HEK293 (cell line): ENCODE data around the gene CNP.

Source experiments
- IKZF3 ChIP-seq: fragments of 450-650 bp; IDR thresholded peaks from 2 replicates; pipeline ENCODE4 v1.5.0; 2018; ENCODE audit warnings: missing biosample characterization, mild to moderate bottlenecking, missing genetic modification characterization, moderate library complexity
- KLF9 ChIP-seq: fragments of 450-650 bp; formaldehyde crosslinking; IDR thresholded peaks from 2 replicates; pipeline ENCODE4 v1.5.1; 2016; ENCODE audit warnings: missing biosample characterization, missing genetic modification characterization, low read depth
- MYNN ChIP-seq: fragments of 450-650 bp; formaldehyde crosslinking; IDR thresholded peaks from 2 replicates; pipeline ENCODE4 v1.5.1; 2016; ENCODE audit warnings: missing biosample characterization, missing genetic modification characterization, borderline replicate concordance
- PATZ1 ChIP-seq: fragments of 450-650 bp; formaldehyde crosslinking; IDR thresholded peaks from 2 replicates; pipeline ENCODE4 v1.5.1; 2016; ENCODE audit warnings: missing biosample characterization, missing genetic modification characterization
- PRDM1 ChIP-seq: fragments of 450-650 bp; formaldehyde crosslinking; IDR thresholded peaks from 2 replicates; pipeline ENCODE4; 2016; ENCODE audit warnings: missing biosample characterization, missing genetic modification characterization
- SETDB1 ChIP-seq: IDR thresholded peaks from one replicate; pipeline ENCODE4 v1.6.1; 2017; ENCODE audit warnings: mild to moderate bottlenecking, low read length, moderate library complexity, mixed read lengths; ENCODE audit not compliant: insufficient read length
- SP2 ChIP-seq: fragments of 450-650 bp; formaldehyde crosslinking; IDR thresholded peaks from 2 replicates; pipeline ENCODE4 v1.5.1; 2016; ENCODE audit warnings: missing biosample characterization, missing genetic modification characterization
- TCF7L2 ChIP-seq: IDR thresholded peaks from 2 replicates; pipeline ENCODE4 v1.6.1; 2011; ENCODE audit warnings: low read depth, mild to moderate bottlenecking, inconsistent platforms, low read length, moderate library complexity, borderline replicate concordance
- ZBTB17 ChIP-seq: fragments of 450-650 bp; formaldehyde crosslinking; IDR thresholded peaks from 2 replicates; pipeline ENCODE4 v1.5.1; 2016; ENCODE audit warnings: missing biosample characterization, missing genetic modification characterization
- ZBTB6 ChIP-seq: fragments of 450-650 bp; formaldehyde crosslinking; IDR thresholded peaks from 2 replicates; pipeline ENCODE4 v1.5.1; 2017; ENCODE audit warnings: missing biosample characterization, missing genetic modification characterization
- ZNF138 ChIP-seq: fragments of 450-650 bp; formaldehyde crosslinking; IDR thresholded peaks from 2 replicates; pipeline ENCODE4 v1.5.1; 2016; ENCODE audit warnings: missing biosample characterization, missing genetic modification characterization, borderline replicate concordance
- ZNF155 ChIP-seq: fragments of 450-650 bp; formaldehyde crosslinking; IDR thresholded peaks from 2 replicates; pipeline ENCODE4 v1.5.1; 2016; ENCODE audit warnings: missing biosample characterization, missing genetic modification characterization
- ZNF24 ChIP-seq: fragments of 450-650 bp; formaldehyde crosslinking; IDR thresholded peaks from 2 replicates; pipeline ENCODE4 v1.5.1; 2016; ENCODE audit warnings: missing biosample characterization, missing genetic modification characterization
- ZNF335 ChIP-seq: fragments of 450-650 bp; formaldehyde crosslinking; conservative IDR thresholded peaks from 2 replicates; pipeline ENCODE4 v1.5.1; 2016; ENCODE audit warnings: missing biosample characterization, missing genetic modification characterization
- ZNF362 ChIP-seq: fragments of 450-650 bp; formaldehyde crosslinking; IDR thresholded peaks from 2 replicates; pipeline ENCODE4 v1.5.1; 2016; ENCODE audit warnings: missing biosample characterization, missing genetic modification characterization
- ZNF394 ChIP-seq: fragments of 450-650 bp; formaldehyde crosslinking; IDR thresholded peaks from 2 replicates; pipeline ENCODE4 v1.5.1; 2016; ENCODE audit warnings: missing biosample characterization, missing genetic modification characterization, mild to moderate bottlenecking, moderate library complexity, borderline replicate concordance
- ZNF501 ChIP-seq: fragments of 450-650 bp; formaldehyde crosslinking; IDR thresholded peaks from 2 replicates; pipeline ENCODE4 v1.5.1; 2016; ENCODE audit warnings: missing biosample characterization, missing genetic modification characterization
- ZNF571 ChIP-seq: fragments of 450-650 bp; formaldehyde crosslinking; IDR thresholded peaks from 2 replicates; pipeline ENCODE4 v1.5.0; 2017; ENCODE audit warnings: missing biosample characterization, missing genetic modification characterization
- ZNF660 ChIP-seq: fragments of 450-650 bp; IDR thresholded peaks from 2 replicates; pipeline ENCODE4 v1.5.1; 2018; ENCODE audit warnings: missing biosample characterization, mild to moderate bottlenecking, missing genetic modification characterization
- ZNF843 ChIP-seq: fragments of 450-650 bp; formaldehyde crosslinking; IDR thresholded peaks from 2 replicates; pipeline ENCODE4 v1.5.1; 2016; ENCODE audit warnings: missing biosample characterization, missing genetic modification characterization
- ZSCAN30 ChIP-seq: fragments of 450-650 bp; IDR thresholded peaks from 2 replicates; pipeline ENCODE4 v1.5.1; 2018; ENCODE audit warnings: missing biosample characterization, mild to moderate bottlenecking, missing genetic modification characterization, moderate library complexity
- TF ChIP-seq, protein P1 (sequence below): fragments of 450-650 bp; formaldehyde crosslinking; IDR thresholded peaks from 2 replicates; pipeline ENCODE4 v1.5.1; 2017; ENCODE audit warnings: missing biosample characterization, missing genetic modification characterization
- TF ChIP-seq, protein P2 (sequence below): fragments of 450-650 bp; formaldehyde crosslinking; conservative IDR thresholded peaks from 2 replicates; pipeline ENCODE4 v1.5.1; 2016; ENCODE audit warnings: low read depth, missing biosample characterization, missing genetic modification characterization
- TF ChIP-seq, protein P3 (sequence below): fragments of 450-650 bp; formaldehyde crosslinking; IDR thresholded peaks from 2 replicates; pipeline ENCODE4 v1.5.1; 2016; ENCODE audit warnings: missing biosample characterization, missing genetic modification characterization

CNP gene

DNA sequence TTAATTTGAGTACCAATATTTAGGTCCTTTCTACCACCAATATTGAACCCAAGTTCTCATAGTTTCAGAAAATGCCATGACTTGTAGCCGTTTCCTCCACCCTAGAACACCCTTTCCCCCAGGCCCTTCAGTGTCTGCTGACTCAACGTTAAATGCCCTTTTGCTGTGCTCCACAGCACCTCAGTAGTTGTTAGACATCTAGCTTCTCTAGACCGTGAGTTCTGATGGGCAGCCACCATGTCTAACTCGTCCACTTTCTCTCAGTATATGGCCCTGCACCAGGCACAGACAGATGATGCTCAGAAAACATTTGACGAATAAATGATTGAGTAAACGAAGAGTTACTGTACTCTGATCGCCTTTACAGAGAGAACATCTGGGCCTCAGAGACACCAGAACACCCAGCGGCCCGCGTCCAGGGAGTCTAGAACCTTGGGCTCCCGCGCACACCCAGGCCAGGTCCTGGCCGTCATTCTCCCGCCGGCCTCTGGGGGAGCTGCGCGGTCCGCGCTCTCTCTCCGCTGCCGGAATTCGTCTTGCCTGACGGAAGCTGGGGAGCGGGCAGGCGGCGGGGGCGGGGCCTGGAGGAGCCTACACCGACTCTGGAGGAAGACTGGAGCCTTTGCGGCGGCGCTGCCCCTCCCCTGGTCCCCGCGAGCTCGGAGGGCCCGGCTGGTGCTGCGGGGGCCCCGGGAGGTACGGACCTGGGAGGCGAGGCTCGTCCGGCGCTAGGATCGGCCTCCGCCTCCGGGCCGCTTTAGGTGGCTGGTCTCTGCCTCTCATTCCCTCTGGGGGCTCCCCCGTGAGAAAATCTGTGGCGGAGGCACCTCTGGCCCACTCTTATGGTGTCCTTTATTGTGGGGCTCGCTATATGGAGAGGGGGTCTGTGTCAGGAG, 53.2 kb downstream of the CNP start, which contains the start of gene NKIRAS2 (continued):
- TF ChIP-seq, protein P1, sequence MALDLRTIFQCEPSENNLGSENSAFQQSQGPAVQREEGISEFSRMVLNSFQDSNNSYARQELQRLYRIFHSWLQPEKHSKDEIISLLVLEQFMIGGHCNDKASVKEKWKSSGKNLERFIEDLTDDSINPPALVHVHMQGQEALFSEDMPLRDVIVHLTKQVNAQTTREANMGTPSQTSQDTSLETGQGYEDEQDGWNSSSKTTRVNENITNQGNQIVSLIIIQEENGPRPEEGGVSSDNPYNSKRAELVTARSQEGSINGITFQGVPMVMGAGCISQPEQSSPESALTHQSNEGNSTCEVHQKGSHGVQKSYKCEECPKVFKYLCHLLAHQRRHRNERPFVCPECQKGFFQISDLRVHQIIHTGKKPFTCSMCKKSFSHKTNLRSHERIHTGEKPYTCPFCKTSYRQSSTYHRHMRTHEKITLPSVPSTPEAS (tag by site-specific recombination), result no peak
- TF ChIP-seq ZNF571 (no peak), ZNF394 (tag by site-specific recombination) (peak; percentile 63), TCF7L2 (no peak), ZBTB6 (tag by site-specific recombination) (peak; percentile 79; the same call in 1 of the 2 replicates), MYNN (tag by site-specific recombination) (no peak), ZNF138 (tag by site-specific recombination) (no peak), ZNF843 (tag by site-specific recombination) (0 out of 2 replicates have a peak, but pooled peaks have one; percentile 42), ZNF501 (peak; percentile 71; the same call in 1 of the 2 replicates), ZNF660 (peak; percentile 95), SETDB1 (peak; percentile 16), ZSCAN30 (tag by site-specific recombination) (peak; percentile 84; the same call in 1 of the 2 replicates), ZNF24 (tag by site-specific recombination) (peak; percentile 60; the same call in 1 of the 2 replicates), ZNF155 (tag by site-specific recombination) (no peak), PRDM1 (tag by site-specific recombination) (no peak), PATZ1 (peak; percentile 91), ZBTB17 (peak; percentile 73), IKZF3 (tag by site-specific recombination) (peak; percentile 66), ZNF362 (tag by site-specific recombination) (no peak), ZNF335 (tag by site-specific recombination) (peak; percentile 88), KLF9 (tag by site-specific recombination) (peak; percentile 76; the same call in 1 of the 2 replicates), SP2 (tag by site-specific recombination) (peak; percentile 95)
- TF ChIP-seq, protein P2, sequence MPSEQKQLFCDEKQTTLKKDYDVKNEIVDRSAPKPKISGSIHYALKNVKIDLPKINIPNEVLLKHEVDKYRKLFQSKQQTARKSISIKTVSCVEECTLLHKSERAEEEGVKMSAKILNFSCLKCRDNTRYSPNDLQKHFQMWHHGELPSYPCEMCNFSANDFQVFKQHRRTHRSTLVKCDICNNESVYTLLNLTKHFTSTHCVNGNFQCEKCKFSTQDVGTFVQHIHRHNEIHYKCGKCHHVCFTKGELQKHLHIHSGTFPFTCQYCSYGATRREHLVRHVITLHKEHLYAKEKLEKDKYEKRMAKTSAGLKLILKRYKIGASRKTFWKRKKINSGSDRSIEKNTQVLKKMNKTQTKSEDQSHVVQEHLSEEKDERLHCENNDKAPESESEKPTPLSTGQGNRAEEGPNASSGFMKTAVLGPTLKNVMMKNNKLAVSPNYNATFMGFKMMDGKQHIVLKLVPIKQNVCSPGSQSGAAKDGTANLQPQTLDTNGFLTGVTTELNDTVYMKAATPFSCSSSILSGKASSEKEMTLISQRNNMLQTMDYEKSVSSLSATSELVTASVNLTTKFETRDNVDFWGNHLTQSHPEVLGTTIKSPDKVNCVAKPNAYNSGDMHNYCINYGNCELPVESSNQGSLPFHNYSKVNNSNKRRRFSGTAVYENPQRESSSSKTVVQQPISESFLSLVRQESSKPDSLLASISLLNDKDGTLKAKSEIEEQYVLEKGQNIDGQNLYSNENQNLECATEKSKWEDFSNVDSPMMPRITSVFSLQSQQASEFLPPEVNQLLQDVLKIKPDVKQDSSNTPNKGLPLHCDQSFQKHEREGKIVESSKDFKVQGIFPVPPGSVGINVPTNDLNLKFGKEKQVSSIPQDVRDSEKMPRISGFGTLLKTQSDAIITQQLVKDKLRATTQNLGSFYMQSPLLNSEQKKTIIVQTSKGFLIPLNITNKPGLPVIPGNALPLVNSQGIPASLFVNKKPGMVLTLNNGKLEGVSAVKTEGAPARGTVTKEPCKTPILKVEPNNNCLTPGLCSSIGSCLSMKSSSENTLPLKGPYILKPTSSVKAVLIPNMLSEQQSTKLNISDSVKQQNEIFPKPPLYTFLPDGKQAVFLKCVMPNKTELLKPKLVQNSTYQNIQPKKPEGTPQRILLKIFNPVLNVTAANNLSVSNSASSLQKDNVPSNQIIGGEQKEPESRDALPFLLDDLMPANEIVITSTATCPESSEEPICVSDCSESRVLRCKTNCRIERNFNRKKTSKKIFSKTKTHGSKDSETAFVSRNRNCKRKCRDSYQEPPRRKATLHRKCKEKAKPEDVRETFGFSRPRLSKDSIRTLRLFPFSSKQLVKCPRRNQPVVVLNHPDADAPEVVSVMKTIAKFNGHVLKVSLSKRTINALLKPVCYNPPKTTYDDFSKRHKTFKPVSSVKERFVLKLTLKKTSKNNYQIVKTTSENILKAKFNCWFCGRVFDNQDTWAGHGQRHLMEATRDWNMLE (tag by site-specific recombination), result peak; percentile 91
- TF ChIP-seq, protein P3, sequence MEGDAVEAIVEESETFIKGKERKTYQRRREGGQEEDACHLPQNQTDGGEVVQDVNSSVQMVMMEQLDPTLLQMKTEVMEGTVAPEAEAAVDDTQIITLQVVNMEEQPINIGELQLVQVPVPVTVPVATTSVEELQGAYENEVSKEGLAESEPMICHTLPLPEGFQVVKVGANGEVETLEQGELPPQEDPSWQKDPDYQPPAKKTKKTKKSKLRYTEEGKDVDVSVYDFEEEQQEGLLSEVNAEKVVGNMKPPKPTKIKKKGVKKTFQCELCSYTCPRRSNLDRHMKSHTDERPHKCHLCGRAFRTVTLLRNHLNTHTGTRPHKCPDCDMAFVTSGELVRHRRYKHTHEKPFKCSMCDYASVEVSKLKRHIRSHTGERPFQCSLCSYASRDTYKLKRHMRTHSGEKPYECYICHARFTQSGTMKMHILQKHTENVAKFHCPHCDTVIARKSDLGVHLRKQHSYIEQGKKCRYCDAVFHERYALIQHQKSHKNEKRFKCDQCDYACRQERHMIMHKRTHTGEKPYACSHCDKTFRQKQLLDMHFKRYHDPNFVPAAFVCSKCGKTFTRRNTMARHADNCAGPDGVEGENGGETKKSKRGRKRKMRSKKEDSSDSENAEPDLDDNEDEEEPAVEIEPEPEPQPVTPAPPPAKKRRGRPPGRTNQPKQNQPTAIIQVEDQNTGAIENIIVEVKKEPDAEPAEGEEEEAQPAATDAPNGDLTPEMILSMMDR (tag by site-specific recombination), result peak; percentile 94
